ENCODE results near the gene NELFCD.

DNA sequence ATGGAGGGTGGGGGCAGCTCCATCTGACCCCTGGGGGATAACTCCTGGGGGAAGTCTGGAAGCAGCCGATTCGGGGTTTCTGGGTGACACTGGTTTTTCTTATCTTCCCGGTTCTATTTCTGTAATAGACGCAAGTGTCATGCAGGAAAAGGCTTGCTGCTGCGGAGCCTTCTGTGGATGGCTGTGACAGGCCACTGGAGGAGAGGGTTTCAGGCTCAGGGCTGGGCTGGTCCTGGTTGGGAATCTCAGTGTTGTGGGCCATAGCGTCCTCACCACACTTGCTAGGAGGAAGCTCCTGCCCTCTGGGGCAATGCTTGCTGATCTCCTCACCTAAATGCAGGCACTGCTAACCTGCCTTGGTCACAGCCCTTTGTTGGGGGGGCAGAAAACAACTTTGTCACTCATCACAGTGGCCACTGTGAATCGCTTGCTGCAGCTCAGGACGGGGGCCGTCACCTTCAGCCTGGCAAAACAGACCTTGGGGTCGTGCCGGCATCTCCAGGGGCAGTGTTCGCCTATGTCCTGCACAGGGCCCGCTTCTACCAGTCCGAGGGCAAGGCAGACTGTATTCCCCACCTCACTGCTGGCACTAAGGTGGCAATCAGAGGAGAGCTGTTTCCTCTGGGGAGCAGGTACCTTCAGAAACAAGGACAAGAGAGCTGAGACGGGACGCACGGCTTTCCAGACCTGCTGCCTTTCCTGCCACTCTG, 33.8 kb downstream of the NELFCD start:
- TF ChIP-seq, protein P1, sequence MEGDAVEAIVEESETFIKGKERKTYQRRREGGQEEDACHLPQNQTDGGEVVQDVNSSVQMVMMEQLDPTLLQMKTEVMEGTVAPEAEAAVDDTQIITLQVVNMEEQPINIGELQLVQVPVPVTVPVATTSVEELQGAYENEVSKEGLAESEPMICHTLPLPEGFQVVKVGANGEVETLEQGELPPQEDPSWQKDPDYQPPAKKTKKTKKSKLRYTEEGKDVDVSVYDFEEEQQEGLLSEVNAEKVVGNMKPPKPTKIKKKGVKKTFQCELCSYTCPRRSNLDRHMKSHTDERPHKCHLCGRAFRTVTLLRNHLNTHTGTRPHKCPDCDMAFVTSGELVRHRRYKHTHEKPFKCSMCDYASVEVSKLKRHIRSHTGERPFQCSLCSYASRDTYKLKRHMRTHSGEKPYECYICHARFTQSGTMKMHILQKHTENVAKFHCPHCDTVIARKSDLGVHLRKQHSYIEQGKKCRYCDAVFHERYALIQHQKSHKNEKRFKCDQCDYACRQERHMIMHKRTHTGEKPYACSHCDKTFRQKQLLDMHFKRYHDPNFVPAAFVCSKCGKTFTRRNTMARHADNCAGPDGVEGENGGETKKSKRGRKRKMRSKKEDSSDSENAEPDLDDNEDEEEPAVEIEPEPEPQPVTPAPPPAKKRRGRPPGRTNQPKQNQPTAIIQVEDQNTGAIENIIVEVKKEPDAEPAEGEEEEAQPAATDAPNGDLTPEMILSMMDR (IDR thresholded peaks at IDR 0.05): no peak
- no peak for TF ChIP-seq POLR2A (IDR thresholded peaks at IDR 0.05)
